HG03520 (cell line): ENCODE measurements around the gene RCAN1.
"Not testable (repeated sequence)": the region's sequence is repeated elsewhere in the genome, so short reads cannot be mapped to it uniquely, and the experiment has no call there.

Experiments used
- ATAC-seq: cut with Tn5 transposase; IDR thresholded peaks from one replicate; pipeline ENCODE4 v1.9.1; 2021; ENCODE audit warnings: mild to moderate bottlenecking, moderate library complexity; ENCODE audit not compliant: unreplicated experiment

RCAN1 gene

DNA sequence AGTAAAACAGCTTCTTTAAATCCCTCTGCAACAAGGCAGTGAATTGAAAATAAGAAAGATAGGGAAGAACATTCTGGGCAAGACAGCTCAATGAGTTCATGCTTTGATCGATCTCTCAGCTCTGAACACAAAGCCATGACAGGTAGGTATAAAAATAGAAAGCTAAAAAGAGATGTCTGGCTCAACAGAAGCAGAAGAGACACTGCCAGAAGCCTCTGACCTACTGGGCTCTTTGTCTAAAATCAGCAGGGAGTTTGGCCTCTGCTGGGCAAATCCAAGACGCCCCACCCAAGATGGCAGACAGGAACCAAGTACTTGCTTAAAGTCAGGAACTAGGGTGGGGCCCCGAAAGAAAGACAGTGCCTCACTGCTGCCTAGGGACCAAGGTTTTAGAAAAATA is 147.6 kb downstream of the RCAN1 start:
- ATAC-seq, result not testable (repeated sequence)
